ENCODE measurements around the gene TRIM40.

GRCh38 chr6:30171677-30172471, 35.9 kb downstream of the TRIM40 start:
- TF ChIP-seq POLR2AphosphoS5 (IDR thresholded peaks at IDR 0.05; ENCODE audit: low read depth, low read length) (no peak), POLR2A (IDR thresholded peaks at IDR 0.05; ENCODE audit: low read depth, low read length) (no peak), TAF1 (IDR thresholded peaks at IDR 0.05; ENCODE audit: borderline replicate concordance, low read depth, low read length) (no peak)

Measured in GM12892 (cell line).